ENCODE results near the gene CA10.

The CA10 gene

DNA sequence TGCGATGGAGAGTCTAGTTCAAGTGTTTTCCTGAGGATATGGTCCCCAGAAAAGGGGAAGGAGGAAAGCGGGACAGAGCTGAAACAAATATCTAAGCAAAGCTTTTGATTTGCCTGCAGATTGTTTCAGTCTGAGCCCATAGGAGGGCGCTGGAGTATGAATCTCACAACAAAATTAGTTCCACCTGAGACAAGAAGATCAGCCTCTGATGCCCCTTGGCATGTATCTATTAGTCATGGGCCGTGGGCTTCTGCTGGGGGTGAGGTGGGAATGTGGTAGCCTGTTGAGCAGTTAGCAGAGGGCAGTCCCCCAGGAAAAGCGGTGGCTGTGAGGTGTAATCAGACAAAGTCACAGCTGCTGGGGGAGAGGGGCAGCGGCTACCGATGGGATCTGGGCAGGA, 446.9 kb downstream of the CA10 start (continued):
- TF ChIP-seq TOX (CRISPR knock-in tag; IDR thresholded peaks at IDR 0.05; ENCODE audit: borderline replicate concordance) (no peak), SNAI2 (CRISPR knock-in tag; IDR thresholded peaks at IDR 0.05) (no peak), ZNF565 (CRISPR knock-in tag; conservative IDR thresholded peaks at IDR 0.05; ENCODE audit: low read depth) (no peak), OSR1 (CRISPR knock-in tag; IDR thresholded peaks at IDR 0.05) (no peak), CSRNP3 (CRISPR knock-in tag; IDR thresholded peaks at IDR 0.05) (no peak), BACH2 (CRISPR knock-in tag; IDR thresholded peaks at IDR 0.05; ENCODE audit: borderline replicate concordance) (no peak), RARB (CRISPR knock-in tag; IDR thresholded peaks at IDR 0.05) (no peak)

DNA sequence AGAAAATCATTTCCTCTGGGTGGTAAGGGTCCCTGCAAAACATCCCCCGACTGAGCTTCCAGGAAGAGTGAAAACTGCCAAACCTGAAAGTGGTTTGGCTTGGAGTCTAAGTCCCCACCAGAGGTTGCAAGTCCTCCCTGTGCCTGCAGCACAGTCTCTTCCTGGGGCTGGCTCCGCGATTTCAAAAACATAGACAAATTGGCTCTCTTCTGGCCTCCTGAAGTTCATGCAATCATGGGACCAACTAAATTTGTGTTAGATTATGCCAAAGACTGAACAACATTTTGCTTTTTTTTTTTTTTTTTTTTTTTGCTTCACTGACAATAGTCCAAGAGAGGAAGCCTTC, 447.9 kb downstream of the CA10 start:
- ATAC-seq, result no peak
- TF ChIP-seq PATZ1 (CRISPR knock-in tag; IDR thresholded peaks at IDR 0.05; ENCODE audit: borderline replicate concordance), result no peak
- TF ChIP-seq BACH2 (CRISPR knock-in tag; IDR thresholded peaks at IDR 0.05; ENCODE audit: borderline replicate concordance), result no peak
- no peak for TF ChIP-seq SNAI2 (CRISPR knock-in tag; IDR thresholded peaks at IDR 0.05)
- no peak for TF ChIP-seq ZNF8 (CRISPR knock-in tag; IDR thresholded peaks at IDR 0.05)
- TF ChIP-seq CSRNP3 (CRISPR knock-in tag; IDR thresholded peaks at IDR 0.05), result no peak
- no peak for TF ChIP-seq ZNF70 (CRISPR knock-in tag; IDR thresholded peaks at IDR 0.05)
- no peak for TF ChIP-seq PPARA (CRISPR knock-in tag; IDR thresholded peaks at IDR 0.05; ENCODE audit: borderline replicate concordance)
- no peak for TF ChIP-seq POU6F1 (CRISPR knock-in tag; IDR thresholded peaks at IDR 0.05; ENCODE audit: borderline replicate concordance, low read depth)
- no peak for TF ChIP-seq CSDC2 (CRISPR knock-in tag; IDR thresholded peaks at IDR 0.05)
- TF ChIP-seq TCF4 (CRISPR knock-in tag; IDR thresholded peaks at IDR 0.05; ENCODE audit: borderline replicate concordance), result no peak
- TF ChIP-seq ISL1 (CRISPR knock-in tag; IDR thresholded peaks at IDR 0.05), result no peak
- no peak for TF ChIP-seq GLIS3 (CRISPR knock-in tag; IDR thresholded peaks at IDR 0.05)
- no peak for TF ChIP-seq OSR1 (CRISPR knock-in tag; IDR thresholded peaks at IDR 0.05)
- TF ChIP-seq ZFP3 (CRISPR knock-in tag; IDR thresholded peaks at IDR 0.05), result no peak
- no peak for TF ChIP-seq RARB (CRISPR knock-in tag; IDR thresholded peaks at IDR 0.05)
- TF ChIP-seq TSHZ2 (CRISPR knock-in tag; IDR thresholded peaks at IDR 0.05), result no peak

- TF ChIP-seq ZC3H10 (CRISPR knock-in tag; IDR thresholded peaks at IDR 0.05), result no peak
- no peak for TF ChIP-seq ARNTL (CRISPR knock-in tag; IDR thresholded peaks at IDR 0.05; ENCODE audit: borderline replicate concordance, low read depth)
- no peak for TF ChIP-seq CSDC2 (CRISPR knock-in tag; IDR thresholded peaks at IDR 0.05)
- no peak for TF ChIP-seq GLIS3 (CRISPR knock-in tag; IDR thresholded peaks at IDR 0.05)
- TF ChIP-seq ISL1 (CRISPR knock-in tag; IDR thresholded peaks at IDR 0.05), result 0 out of 2 replicates have a peak, but pooled peaks have one; percentile 14
- TF ChIP-seq CSRNP3 (CRISPR knock-in tag; IDR thresholded peaks at IDR 0.05), result no peak
- TF ChIP-seq PPARA (CRISPR knock-in tag; IDR thresholded peaks at IDR 0.05; ENCODE audit: borderline replicate concordance), result no peak
- no peak for ATAC-seq
Measured at GRCh38 chr17:51709694-51710633, 448.6 kb downstream of the CA10 start.
